HL-60 (cell line): ENCODE measurements around the gene CHRDL2.

ENCODE experiments used
- CTCF ChIP-seq: IDR thresholded peaks from one replicate; pipeline ENCODE4 v1.5.1; 2011; ENCODE audit warnings: low read length, control low read depth, inconsistent platforms; ENCODE audit not compliant: insufficient read depth
- GABPA ChIP-seq: IDR thresholded peaks from 2 replicates; pipeline ENCODE4 v1.6.1; 2012; ENCODE audit warnings: low read depth
- POLR2AphosphoS5 ChIP-seq: IDR thresholded peaks from 2 replicates; pipeline ENCODE4 v1.6.1; 2012; ENCODE audit warnings: low read depth

DNA sequence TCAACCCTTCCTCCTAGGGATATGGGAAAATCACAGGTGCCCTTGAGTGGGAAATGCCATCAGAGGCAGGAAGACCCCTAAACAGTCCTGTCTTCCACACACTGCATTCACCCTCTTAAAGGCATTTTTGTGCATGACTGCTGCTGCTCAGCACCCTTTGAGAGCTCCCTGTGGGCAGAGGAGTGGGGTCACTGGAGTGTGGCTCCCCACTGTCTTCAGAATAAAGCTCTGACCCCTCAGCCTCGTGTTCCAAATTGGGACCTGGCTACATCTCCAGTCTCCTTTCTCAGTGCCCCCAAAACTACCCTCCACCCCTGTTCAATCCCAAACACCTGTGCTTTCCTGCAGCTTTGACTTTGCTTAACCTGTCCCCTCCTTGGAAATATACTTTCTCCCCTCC, 46.6 kb downstream of the CHRDL2 start:
- TF ChIP-seq CTCF (no peak), GABPA (no peak), POLR2AphosphoS5 (no peak)
